ENCODE results near the gene SH2D4B.

DNA sequence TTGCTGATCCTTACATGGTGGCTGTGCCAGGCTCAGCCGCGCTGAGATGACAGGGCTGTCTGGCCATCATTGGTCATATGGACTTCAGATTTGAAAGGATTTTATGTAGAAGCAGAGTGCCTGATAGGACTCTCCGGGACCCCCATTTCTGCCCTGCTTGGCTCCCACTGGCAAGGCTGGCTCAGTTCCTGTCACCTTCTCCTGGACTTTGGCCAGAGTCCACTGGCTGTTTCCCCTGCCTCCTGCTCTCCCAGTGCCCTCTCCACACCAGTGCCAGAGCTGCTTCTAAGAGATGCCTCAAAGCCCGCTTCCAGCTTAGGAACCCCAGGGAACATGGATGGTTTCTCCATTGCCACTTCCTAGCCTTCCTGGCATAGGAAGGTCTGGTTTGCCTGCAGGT lies 5.1 kb upstream of the SH2D4B start:
- TF ChIP-seq, protein P1, sequence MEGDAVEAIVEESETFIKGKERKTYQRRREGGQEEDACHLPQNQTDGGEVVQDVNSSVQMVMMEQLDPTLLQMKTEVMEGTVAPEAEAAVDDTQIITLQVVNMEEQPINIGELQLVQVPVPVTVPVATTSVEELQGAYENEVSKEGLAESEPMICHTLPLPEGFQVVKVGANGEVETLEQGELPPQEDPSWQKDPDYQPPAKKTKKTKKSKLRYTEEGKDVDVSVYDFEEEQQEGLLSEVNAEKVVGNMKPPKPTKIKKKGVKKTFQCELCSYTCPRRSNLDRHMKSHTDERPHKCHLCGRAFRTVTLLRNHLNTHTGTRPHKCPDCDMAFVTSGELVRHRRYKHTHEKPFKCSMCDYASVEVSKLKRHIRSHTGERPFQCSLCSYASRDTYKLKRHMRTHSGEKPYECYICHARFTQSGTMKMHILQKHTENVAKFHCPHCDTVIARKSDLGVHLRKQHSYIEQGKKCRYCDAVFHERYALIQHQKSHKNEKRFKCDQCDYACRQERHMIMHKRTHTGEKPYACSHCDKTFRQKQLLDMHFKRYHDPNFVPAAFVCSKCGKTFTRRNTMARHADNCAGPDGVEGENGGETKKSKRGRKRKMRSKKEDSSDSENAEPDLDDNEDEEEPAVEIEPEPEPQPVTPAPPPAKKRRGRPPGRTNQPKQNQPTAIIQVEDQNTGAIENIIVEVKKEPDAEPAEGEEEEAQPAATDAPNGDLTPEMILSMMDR (IDR thresholded peaks at IDR 0.05; ENCODE audit: low read length): no peak
- TF ChIP-seq EZH2 (IDR thresholded peaks at IDR 0.05; ENCODE audit: borderline replicate concordance, low read length): no peak

All from OCI-LY1 (cell line).